ENCODE measurements around the gene TRMT11. TPM values are rescaled to one million over a fixed set of nuclear protein-coding genes. Genes with fewer than 3 reads are reported as not detected.
A peak's percentile ranks its signal among the peaks of the same experiment; 100 is the strongest.

Gene TRMT11
- total and polyA plus RNA-seq, 2 of the 13 experiments (the other 11 are each of a cell fraction or from before 2014, with no cell fraction given): 42.2 to 81.9 TPM

GRCh38 chr6:125953502-125953875 is 32.9 kb upstream of the TRMT11 start (continued):
- TF ChIP-seq ZNF761 (CRISPR knock-in tag; conservative IDR thresholded peaks at IDR 0.05) (no peak; the same call in 1 of the 2 replicates), MAFK (conservative IDR thresholded peaks at IDR 0.05 in 1 of 2, IDR thresholded peaks at IDR 0.05 in 1 of 2; ENCODE audit: low read length in 2 of 2) (no peak), ZNF629 (CRISPR knock-in tag; conservative IDR thresholded peaks at IDR 0.05) (no peak), NCOR1 (IDR thresholded peaks at IDR 0.05; ENCODE audit: borderline replicate concordance, low read length) (no peak), NBN (conservative IDR thresholded peaks at IDR 0.05) (no peak), ZNF331 (CRISPR knock-in tag; IDR thresholded peaks at IDR 0.05) (peak; percentile 72; the same call in 1 of the 2 replicates), SAP130 (CRISPR knock-in tag; IDR thresholded peaks at IDR 0.05; ENCODE audit: low read depth) (peak; percentile 37; the same call in 1 of the 2 replicates), ZNF570 (CRISPR knock-in tag; IDR thresholded peaks at IDR 0.05; ENCODE audit: borderline replicate concordance) (no peak), ZBTB10 (CRISPR knock-in tag; IDR thresholded peaks at IDR 0.05; ENCODE audit: borderline replicate concordance) (no peak), SNAPC2 (CRISPR knock-in tag; IDR thresholded peaks at IDR 0.05) (no peak), RBM39 (IDR thresholded peaks at IDR 0.05; ENCODE audit: low read depth, low read length, poor library complexity, severe bottlenecking) (no peak), ZNF7 (CRISPR knock-in tag; IDR thresholded peaks at IDR 0.05) (no peak), GATAD1 (CRISPR knock-in tag; IDR thresholded peaks at IDR 0.05) (peak; percentile 63; the same call in 1 of the 2 replicates), ZNF598 (CRISPR knock-in tag; IDR thresholded peaks at IDR 0.05; ENCODE audit: borderline replicate concordance) (no peak), ZBTB49 (CRISPR knock-in tag; IDR thresholded peaks at IDR 0.05; ENCODE audit: borderline replicate concordance) (no peak), NR1H2 (CRISPR knock-in tag; IDR thresholded peaks at IDR 0.05; ENCODE audit: borderline replicate concordance, low read depth) (no peak), SMYD3 (CRISPR knock-in tag; IDR thresholded peaks at IDR 0.05) (no peak), PRMT3 (CRISPR knock-in tag; IDR thresholded peaks at IDR 0.05; ENCODE audit: borderline replicate concordance, low read depth) (no peak), MXI1 (IDR thresholded peaks at IDR 0.05; ENCODE audit: borderline replicate concordance, low read depth, low read length) (peak; percentile 60; the same call in 1 of the 3 replicates), ETV5 (CRISPR knock-in tag; IDR thresholded peaks at IDR 0.05; ENCODE audit: borderline replicate concordance) (no peak), MTA3 (CRISPR knock-in tag; IDR thresholded peaks at IDR 0.05) (no peak), BCL3 (CRISPR knock-in tag; IDR thresholded peaks at IDR 0.05) (no peak), MIER2 (CRISPR knock-in tag; IDR thresholded peaks at IDR 0.05) (no peak), FIP1L1 (IDR thresholded peaks at IDR 0.05; ENCODE audit: borderline replicate concordance, insufficient read depth, low read depth, low read length) (no peak), PHB2 (IDR thresholded peaks at IDR 0.05; ENCODE audit: partially characterized antibody) (no peak), PHF20 (CRISPR knock-in tag; IDR thresholded peaks at IDR 0.05) (no peak)

All from HepG2 (cell line).